ENCODE data around the gene RAP1A. TPM values are rescaled to one million over a fixed set of nuclear protein-coding genes. Genes with fewer than 3 reads are reported as not detected.

Gene RAP1A
- total RNA-seq, 1 experiment from 2014 or later: 50.9 TPM

GRCh38 chr1:111704240-111704639, 84.7 kb downstream of the RAP1A start:
- Histone ChIP-seq H3K27ac (ENCODE audit: low read depth, low read length, poor library complexity, severe bottlenecking) (no peak overlapping the region), H3K9me3 (ENCODE audit: low read depth, low read length, poor library complexity, severe bottlenecking) (no peaks in the 10 kb centered on the region), H3K27me3 (replicated peaks; ENCODE audit: insufficient read depth, low read depth, low read length, poor library complexity) (no peaks in the 10 kb centered on the region), H3K36me3 (ENCODE audit: insufficient read depth, low read length, poor library complexity, severe bottlenecking) (peaks cover 19% of the 10 kb centered on the region), H3K4me3 (ENCODE audit: low read depth, low read length, poor library complexity, severe bottlenecking) (no peak overlapping the region), H3K4me1 (ENCODE audit: insufficient read depth, low read length, poor library complexity, severe bottlenecking) (no peaks in the 10 kb centered on the region)
- intact Hi-C loops (cut with micrococcal nuclease; ENCODE audit: unreplicated experiment): no loop called here
- BruUV-seq (replicated peaks): no TSS peak
- CTCF ChIA-PET: no interaction called here
- no peak for TF ChIP-seq EZH2 (IDR thresholded peaks at IDR 0.05; ENCODE audit: borderline replicate concordance, low read depth, low read length, poor library complexity, severe bottlenecking)
- no peak for TF ChIP-seq CTCF (conservative IDR thresholded peaks at IDR 0.05; ENCODE audit: low read depth, low read length)
- POLR2A ChIA-PET (ENCODE audit: low non-redundant PET): no interaction called here
- DNase-seq (ENCODE audit: low spot score): no peak

GRCh38 chr1:111704776-111705175, 85.2 kb downstream of the RAP1A start:
- TF ChIP-seq CTCF (conservative IDR thresholded peaks at IDR 0.05; ENCODE audit: low read depth, low read length) (no peak), EZH2 (IDR thresholded peaks at IDR 0.05; ENCODE audit: borderline replicate concordance, low read depth, low read length, poor library complexity, severe bottlenecking) (no peak)
- no peaks in the 10 kb centered on the region for H3K9me3 ChIP-seq (ENCODE audit: low read depth, low read length, poor library complexity, severe bottlenecking)
- H3K27ac ChIP-seq (ENCODE audit: low read depth, low read length, poor library complexity, severe bottlenecking): no peak overlapping the region
- H3K4me1 ChIP-seq (ENCODE audit: insufficient read depth, low read length, poor library complexity, severe bottlenecking): no peaks in the 10 kb centered on the region
- CTCF ChIA-PET: no interaction called here
- BruUV-seq (replicated peaks): no TSS peak
- H3K27me3 ChIP-seq (replicated peaks; ENCODE audit: insufficient read depth, low read depth, low read length, poor library complexity): no peaks in the 10 kb centered on the region
- H3K4me3 ChIP-seq (ENCODE audit: low read depth, low read length, poor library complexity, severe bottlenecking): no peak overlapping the region
- H3K36me3 ChIP-seq (ENCODE audit: insufficient read depth, low read length, poor library complexity, severe bottlenecking): peaks cover 14% of the 10 kb centered on the region
- intact Hi-C loops (cut with micrococcal nuclease; ENCODE audit: unreplicated experiment): no loop called here
- POLR2A ChIA-PET (ENCODE audit: low non-redundant PET): no interaction called here
- no peak for DNase-seq (ENCODE audit: low spot score)

GRCh38 chr1:111705841-111706240, 86.3 kb downstream of the RAP1A start:
- POLR2A ChIA-PET (ENCODE audit: low non-redundant PET): no interaction called here
- CTCF ChIA-PET: no interaction called here
- no TSS peak for BruUV-seq (replicated peaks)

More at GRCh38 chr1:111705841-111706240, 86.3 kb downstream of the RAP1A start:
- no peaks in the 10 kb centered on the region for H3K27me3 ChIP-seq (replicated peaks; ENCODE audit: insufficient read depth, low read depth, low read length, poor library complexity)
- peaks cover 7% of the 10 kb centered on the region for H3K36me3 ChIP-seq (ENCODE audit: insufficient read depth, low read length, poor library complexity, severe bottlenecking)
- no peaks in the 10 kb centered on the region for H3K9me3 ChIP-seq (ENCODE audit: low read depth, low read length, poor library complexity, severe bottlenecking)
- H3K4me1 ChIP-seq (ENCODE audit: insufficient read depth, low read length, poor library complexity, severe bottlenecking): no peaks in the 10 kb centered on the region
- DNase-seq (ENCODE audit: low spot score): no peak
- intact Hi-C loops (cut with micrococcal nuclease; ENCODE audit: unreplicated experiment): no loop called here
- no peak overlapping the region for H3K27ac ChIP-seq (ENCODE audit: low read depth, low read length, poor library complexity, severe bottlenecking)
- TF ChIP-seq CTCF (conservative IDR thresholded peaks at IDR 0.05; ENCODE audit: low read depth, low read length): no peak
- no peak for TF ChIP-seq EZH2 (IDR thresholded peaks at IDR 0.05; ENCODE audit: borderline replicate concordance, low read depth, low read length, poor library complexity, severe bottlenecking)
- H3K4me3 ChIP-seq (ENCODE audit: low read depth, low read length, poor library complexity, severe bottlenecking): no peak overlapping the region

All from A673 (cell line).